Panc1 (cell line): ENCODE measurements around the gene POU2F1.

ENCODE experiments used
- CTCF ChIP-seq: fragments of 450-650 bp; IDR thresholded peaks from 2 replicates; pipeline ENCODE4 v1.5.1; 2017; ENCODE audit warnings: mild to moderate bottlenecking
- POLR2AphosphoS5 ChIP-seq: IDR thresholded peaks from 2 replicates; pipeline ENCODE4 v1.6.1; 2012; ENCODE audit warnings: mild to moderate bottlenecking, low read depth, low read length, moderate library complexity
- REST ChIP-seq, 2 experiments: IDR thresholded peaks; 2 replicates each; pipeline ENCODE4 v1.6.1; 2011 to 2012; ENCODE audit warnings: low read depth in 2 of 2, control low read depth in 1 of 2, low read length in 1 of 2, mild to moderate bottlenecking in 1 of 2, moderate library complexity in 1 of 2; ENCODE audit not compliant: insufficient read depth in 1 of 2

DNA sequence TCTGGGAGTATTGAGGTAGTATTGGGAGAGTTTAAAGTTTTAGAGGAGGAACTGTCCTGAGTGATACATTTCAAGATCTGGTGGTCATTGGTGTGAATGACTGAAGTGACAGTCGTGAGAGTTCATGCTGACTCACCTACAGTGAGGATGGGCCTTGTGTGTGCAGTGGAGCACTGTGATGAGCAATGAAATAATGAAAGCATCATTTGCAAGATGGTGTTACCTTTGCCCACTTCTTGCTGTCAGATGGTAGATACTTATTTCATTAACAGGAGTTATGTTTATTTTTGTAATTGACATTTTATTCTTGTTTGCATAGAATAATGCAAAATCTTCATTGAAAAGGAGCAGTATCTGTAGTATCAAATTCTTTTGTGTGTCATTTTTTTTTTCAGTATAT, 29.0 kb downstream of the POU2F1 start:
- TF ChIP-seq CTCF, result no peak
- no peak for TF ChIP-seq POLR2AphosphoS5
- no peak for TF ChIP-seq REST (IDR thresholded peaks at IDR 0.05; ENCODE audit: insufficient read depth in 1 of 2, low read depth in 2 of 2, low read length in 1 of 2)
